Measurements from ENCODE around the gene ZNF567. TPM values are rescaled to one million over a fixed set of nuclear protein-coding genes. Genes with fewer than 3 reads are reported as not detected.
"Not testable (repeated sequence)": the region's sequence is repeated elsewhere in the genome, so short reads cannot be mapped to it uniquely, and the experiment has no call there.

Gene ZNF567
- total RNA-seq, 4 donors from 2014 or later, result 5.3 to 18.2 (median 8.7) TPM

- TF ChIP-seq POLR2A (IDR thresholded peaks at IDR 0.05) (no peak), CTCF (IDR thresholded peaks at IDR 0.05) (no peak)
- Histone ChIP-seq H3K9me3 (peaks cover 0 to 93% (median 43%) of the 10 kb centered on the region in 4 donors), H3K4me1 (no peaks in the 10 kb centered on the region), H3K4me3 (no peak overlapping the region), H3K36me3 (peaks cover 0 to 43% (median 0%) of the 10 kb centered on the region in 3 donors), H3K27me3 (no peaks in the 10 kb centered on the region), H3K27ac (no peak overlapping the region)
- DNase-seq, result no peak
These were observed 58.5 kb downstream of the ZNF567 start for GRCh38 chr19:36745870-36746269.

GRCh38 chr19:36747750-36748149 lies 60.3 kb downstream of the ZNF567 start:
- Histone ChIP-seq H3K27ac (no peak overlapping the region), H3K4me3 (no peak overlapping the region), H3K36me3 (peaks cover 0 to 53% (median 0%) of the 10 kb centered on the region in 3 donors), H3K27me3 (no peaks in the 10 kb centered on the region), H3K9me3 (peaks cover 0 to 96% (median 43%) of the 10 kb centered on the region in 4 donors), H3K4me1 (no peaks in the 10 kb centered on the region)
- TF ChIP-seq CTCF (IDR thresholded peaks at IDR 0.05) (no peak), POLR2A (IDR thresholded peaks at IDR 0.05) (no peak)
- no peak for DNase-seq

GRCh38 chr19:36748431-36749275 lies 61.2 kb downstream of the ZNF567 start:
- H3K27ac ChIP-seq, result no peak overlapping the region
- H3K4me1 ChIP-seq, result no peaks in the 10 kb centered on the region
- no peaks in the 10 kb centered on the region for H3K27me3 ChIP-seq
- H3K4me3 ChIP-seq, result no peak overlapping the region
- peaks cover 0 to 95% (median 44%) of the 10 kb centered on the region in 4 donors for H3K9me3 ChIP-seq
- no peak for DNase-seq
- no peak for TF ChIP-seq POLR2A (IDR thresholded peaks at IDR 0.05)
- no peak for TF ChIP-seq CTCF (IDR thresholded peaks at IDR 0.05)
- peaks cover 0 to 56% (median 0%) of the 10 kb centered on the region in 3 donors for H3K36me3 ChIP-seq

- Histone ChIP-seq H3K36me3 (peaks cover 0 to 59% (median 0%) of the 10 kb centered on the region in 3 donors), H3K9me3 (peaks cover 0 to 94% (median 40%) of the 10 kb centered on the region in 4 donors)
- not testable (repeated sequence) for DNase-seq, H3K4me3 ChIP-seq, H3K27ac ChIP-seq, H3K4me1 ChIP-seq, H3K27me3 ChIP-seq
These were observed 62.2 kb downstream of the ZNF567 start for GRCh38 chr19:36749613-36750012.

GRCh38 chr19:36750066-36750691 lies 62.8 kb downstream of the ZNF567 start:
- no peak overlapping the region for H3K27ac ChIP-seq
- H3K4me1 ChIP-seq, result no peaks in the 10 kb centered on the region
- no peak for TF ChIP-seq CTCF (IDR thresholded peaks at IDR 0.05)
- TF ChIP-seq POLR2A (IDR thresholded peaks at IDR 0.05), result no peak
- DNase-seq, result no peak
- no peak overlapping the region for H3K4me3 ChIP-seq
- H3K9me3 ChIP-seq, result peaks cover 0 to 95% (median 39%) of the 10 kb centered on the region in 4 donors
- peaks cover 0 to 65% (median 0%) of the 10 kb centered on the region in 3 donors for H3K36me3 ChIP-seq
- H3K27me3 ChIP-seq, result no peaks in the 10 kb centered on the region

Other genes starting within 250 kb of the ZNF567 start
- 10 to 100 TPM in 3 of 4 donors, 1 to 10 TPM in 1; 5.8 to 39.6 (median 10.9) TPM for gene ZNF566, start 198.1 kb upstream of the ZNF567 start, total RNA-seq
- gene ZNF260, start 159.3 kb upstream of the ZNF567 start, total RNA-seq, result 10 to 100 TPM in 2 of 4 donors, 1 to 10 TPM in 2; 5.0 to 18.6 (median 10.8) TPM
- 10 to 100 TPM in 1 of 4 donors, 1 to 10 TPM in 3; 4.2 to 14.0 (median 5.8) TPM for gene ZNF529, start 114.3 kb upstream of the ZNF567 start, total RNA-seq
- 10 to 100 TPM in 2 of 4 donors, 1 to 10 TPM in 2; 1.2 to 16.5 (median 7.3) TPM for gene ZNF382, start 82.3 kb upstream of the ZNF567 start, total RNA-seq
- gene ZNF461, start 20.8 kb upstream of the ZNF567 start, total RNA-seq, result 10 to 100 TPM in 1 of 4 donors, 1 to 10 TPM in 3; 5.4 to 14.9 (median 8.5) TPM
- gene ZNF850, start 85.2 kb downstream of the ZNF567 start, total RNA-seq, result 1 to 10 TPM; 1.9 to 3.3 (median 2.5) TPM
- 1 to 10 TPM; 3.2 to 6.6 (median 4.4) TPM for gene ZNF790, start 150.8 kb downstream of the ZNF567 start, total RNA-seq
- gene ZNF345, start 163.3 kb downstream of the ZNF567 start, total RNA-seq, result 10 to 100 TPM in 1 of 4 donors, 1 to 10 TPM in 3; 3.0 to 19.8 (median 3.7) TPM
- 1 to 10 TPM; 1.1 to 2.0 (median 1.8) TPM for gene ZNF829, start 228.7 kb downstream of the ZNF567 start, total RNA-seq
- 10 to 100 TPM in 1 of 4 donors, 1 to 10 TPM in 3; 2.7 to 17.3 (median 3.7) TPM for gene ZNF568, start 228.7 kb downstream of the ZNF567 start, total RNA-seq

Data from Peyer's patch (tissue), 4 donors.